Peyer's patch (tissue), 4 donors: ENCODE results near the gene PDZD8.
"Not testable (repeated sequence)": the region's sequence is repeated elsewhere in the genome, so short reads cannot be mapped to it uniquely, and the experiment has no call there.

Source experiments
- CTCF ChIP-seq, 6 experiments: fragments of 450-650 bp in 4 of 6; fragments of 200-600 bp in 2 of 6; sonication (generic) in 1 of 6; IDR thresholded peaks; one replicate each; pipeline ENCODE4 v1.5.1; 2017 to 2019; ENCODE audit warnings: antibody characterized with exemption in 6 of 6, mild to moderate bottlenecking in 3 of 6, moderate library complexity in 1 of 6
- POLR2A ChIP-seq, 2 donors: fragments of 450-650 bp; IDR thresholded peaks; one replicate each; pipeline ENCODE4 v1.5.1; 2017; ENCODE audit warnings: antibody characterized with exemption in 2 of 2, mild to moderate bottlenecking in 2 of 2, moderate library complexity in 2 of 2

- TF ChIP-seq CTCF, POLR2A (IDR thresholded peaks at IDR 0.05): not testable (repeated sequence)
These were observed 71.8 kb downstream of the PDZD8 start for GRCh38 chr10:117303451-117303850.
